ENCODE data around the gene CDKAL1.

The CDKAL1 gene

DNA sequence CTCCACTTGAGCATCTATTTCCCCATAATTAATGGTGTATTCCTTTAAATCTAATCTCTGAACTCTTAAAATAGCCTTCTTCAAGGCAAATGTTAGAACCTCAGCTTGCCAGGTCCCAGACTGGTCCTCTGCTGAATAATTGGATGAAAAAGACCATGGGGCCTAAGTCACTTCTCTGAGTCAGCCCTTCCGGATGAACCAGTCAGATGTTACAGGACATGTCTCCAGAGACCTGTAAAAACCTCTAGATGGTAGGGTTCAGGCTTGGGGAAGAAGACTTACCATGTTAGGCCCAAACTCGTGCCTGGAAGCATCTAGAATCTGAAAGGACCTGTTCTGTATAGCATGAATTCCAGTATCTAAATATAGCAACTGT lies 97.3 kb downstream of the CDKAL1 start:
- H3K27me3 ChIP-seq, result no peaks in the 10 kb centered on the region
- H3K36me3 ChIP-seq, result no peaks in the 10 kb centered on the region
- no peak overlapping the region for H3K4me3 ChIP-seq
- no peak for DNase-seq
- no peak overlapping the region for H3K27ac ChIP-seq
- intact Hi-C loops (cut with DNase I; ENCODE audit: low total_unique reads), result no loop called here
- H3K9me3 ChIP-seq, result no peaks in the 10 kb centered on the region
- peaks cover 0 to 14% (median 3%) of the 10 kb centered on the region in 4 donors for H3K4me1 ChIP-seq
- TF ChIP-seq, protein P1, sequence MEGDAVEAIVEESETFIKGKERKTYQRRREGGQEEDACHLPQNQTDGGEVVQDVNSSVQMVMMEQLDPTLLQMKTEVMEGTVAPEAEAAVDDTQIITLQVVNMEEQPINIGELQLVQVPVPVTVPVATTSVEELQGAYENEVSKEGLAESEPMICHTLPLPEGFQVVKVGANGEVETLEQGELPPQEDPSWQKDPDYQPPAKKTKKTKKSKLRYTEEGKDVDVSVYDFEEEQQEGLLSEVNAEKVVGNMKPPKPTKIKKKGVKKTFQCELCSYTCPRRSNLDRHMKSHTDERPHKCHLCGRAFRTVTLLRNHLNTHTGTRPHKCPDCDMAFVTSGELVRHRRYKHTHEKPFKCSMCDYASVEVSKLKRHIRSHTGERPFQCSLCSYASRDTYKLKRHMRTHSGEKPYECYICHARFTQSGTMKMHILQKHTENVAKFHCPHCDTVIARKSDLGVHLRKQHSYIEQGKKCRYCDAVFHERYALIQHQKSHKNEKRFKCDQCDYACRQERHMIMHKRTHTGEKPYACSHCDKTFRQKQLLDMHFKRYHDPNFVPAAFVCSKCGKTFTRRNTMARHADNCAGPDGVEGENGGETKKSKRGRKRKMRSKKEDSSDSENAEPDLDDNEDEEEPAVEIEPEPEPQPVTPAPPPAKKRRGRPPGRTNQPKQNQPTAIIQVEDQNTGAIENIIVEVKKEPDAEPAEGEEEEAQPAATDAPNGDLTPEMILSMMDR (IDR thresholded peaks at IDR 0.05), result no peak

DNA sequence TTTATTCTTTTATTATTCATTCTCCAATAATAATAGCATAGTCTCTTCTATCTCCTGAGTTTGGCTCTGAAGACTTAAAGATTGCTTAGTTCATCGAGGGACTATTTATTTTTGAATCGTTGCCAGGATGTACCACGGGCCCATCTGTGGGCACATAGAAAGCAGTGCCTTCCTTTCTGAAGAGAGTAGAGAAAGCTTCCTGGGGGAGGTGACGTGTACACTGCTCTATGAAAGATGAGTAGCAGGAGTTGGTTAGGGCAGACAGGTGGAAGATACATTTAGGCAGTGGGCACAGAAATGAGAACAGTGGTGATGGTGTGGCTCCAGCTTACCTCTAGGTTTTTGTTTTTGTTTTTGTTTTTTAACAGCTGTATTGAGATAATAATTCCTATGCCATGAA lies 98.4 kb downstream of the CDKAL1 start:
- Histone ChIP-seq H3K9me3 (no peaks in the 10 kb centered on the region), H3K27ac (no peak overlapping the region), H3K4me3 (no peak overlapping the region), H3K36me3 (no peaks in the 10 kb centered on the region), H3K4me1 (peaks cover 0 to 14% (median 3%) of the 10 kb centered on the region in 4 donors), H3K27me3 (no peaks in the 10 kb centered on the region)
- TF ChIP-seq, protein P1 (IDR thresholded peaks at IDR 0.05), result no peak
- intact Hi-C loops (cut with DNase I; ENCODE audit: low total_unique reads), result no loop called here
- DNase-seq, result no peak

DNA sequence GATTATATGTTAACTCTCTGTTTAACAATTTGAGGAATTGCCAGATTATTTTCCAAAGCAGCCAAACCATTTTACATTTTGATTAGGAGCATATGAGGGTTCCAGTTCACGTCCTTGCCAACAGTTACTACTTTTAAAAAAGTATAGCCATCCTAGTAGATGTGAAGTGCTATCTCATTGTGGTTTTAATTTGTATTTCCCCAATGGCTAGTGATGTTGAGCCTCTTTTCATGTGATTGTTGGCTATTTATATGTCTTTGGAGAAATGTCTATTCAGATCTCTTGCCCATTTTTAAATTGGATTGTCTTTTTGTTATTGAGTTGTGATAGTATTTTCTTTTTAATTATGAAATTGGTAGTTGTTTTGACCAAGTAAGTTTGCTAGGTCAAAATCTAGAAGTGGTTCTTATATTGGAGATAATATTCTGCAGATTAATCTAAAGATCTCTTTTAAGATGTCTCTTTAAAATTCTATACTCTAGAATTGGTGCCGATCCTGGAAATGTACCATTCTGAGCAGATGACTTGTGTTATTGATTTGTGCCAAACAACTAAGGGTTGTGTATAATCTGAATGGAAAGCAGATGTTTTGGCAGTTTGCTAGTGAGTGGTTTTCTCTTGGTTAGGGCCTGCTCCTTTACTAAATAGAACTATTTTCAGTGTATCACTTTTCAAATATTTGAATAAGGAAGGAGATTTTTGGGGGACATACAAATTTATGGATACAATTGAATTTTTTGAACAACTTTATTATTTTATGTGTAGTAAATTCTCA lies 99.5 kb downstream of the CDKAL1 start:
- no peak for DNase-seq
- Histone ChIP-seq H3K36me3 (no peaks in the 10 kb centered on the region), H3K9me3 (no peaks in the 10 kb centered on the region), H3K27ac (no peak overlapping the region), H3K27me3 (no peaks in the 10 kb centered on the region), H3K4me3 (no peak overlapping the region), H3K4me1 (peaks cover 0 to 14% (median 3%) of the 10 kb centered on the region in 4 donors)
- intact Hi-C loops (cut with DNase I; ENCODE audit: low total_unique reads), result no loop called here
- TF ChIP-seq, protein P1 (IDR thresholded peaks at IDR 0.05), result no peak

DNA sequence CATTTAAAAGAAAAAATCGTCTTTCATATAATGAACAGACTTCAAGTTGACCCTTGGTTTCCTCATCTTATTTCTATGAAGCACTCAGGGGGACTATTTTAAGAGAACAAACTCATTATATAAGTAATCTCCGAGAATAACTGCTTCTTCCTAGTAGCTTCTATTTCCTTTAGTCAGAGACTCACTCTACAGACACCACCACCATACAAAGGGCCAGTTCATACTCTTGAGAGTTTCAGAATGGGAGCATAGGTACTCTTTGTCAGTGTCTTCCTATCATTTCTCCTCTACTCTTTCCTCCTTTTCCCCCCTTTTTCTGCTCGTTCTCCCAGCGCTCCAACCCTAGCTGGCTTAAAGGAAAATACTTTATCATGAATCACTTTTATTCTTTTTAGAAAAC lies 104.9 kb downstream of the CDKAL1 start:
- DNase-seq, result no peak
- no peak overlapping the region for H3K4me3 ChIP-seq
- TF ChIP-seq, protein P1 (IDR thresholded peaks at IDR 0.05), result no peak
- intact Hi-C loops (cut with DNase I; ENCODE audit: low total_unique reads), result no loop called here
- no peaks in the 10 kb centered on the region for H3K36me3 ChIP-seq
- H3K27ac ChIP-seq, result no peak overlapping the region
- no peaks in the 10 kb centered on the region for H3K9me3 ChIP-seq
- H3K4me1 ChIP-seq, result no peaks in the 10 kb centered on the region
- H3K27me3 ChIP-seq, result no peaks in the 10 kb centered on the region

DNA sequence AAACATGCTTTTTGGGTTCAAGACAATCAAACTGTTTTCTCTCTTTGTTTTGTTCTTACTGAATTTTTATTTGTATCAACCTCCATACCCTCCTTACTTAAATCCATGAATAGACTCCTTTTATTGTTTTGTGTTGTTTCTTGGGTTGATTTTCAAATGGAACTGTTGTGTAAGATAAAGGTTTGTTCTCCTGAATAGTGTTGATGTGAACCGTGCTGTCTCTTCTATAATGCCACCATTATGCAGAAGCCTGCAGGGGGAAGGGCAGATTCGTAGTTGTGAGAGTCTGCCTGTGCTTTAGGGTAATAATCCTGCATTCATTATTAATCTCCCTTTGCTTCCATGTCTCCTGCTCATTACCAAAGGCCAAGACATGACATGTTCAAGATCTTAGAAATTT lies 105.9 kb downstream of the CDKAL1 start:
- Histone ChIP-seq H3K4me3 (no peak overlapping the region), H3K4me1 (no peaks in the 10 kb centered on the region), H3K9me3 (no peaks in the 10 kb centered on the region), H3K36me3 (no peaks in the 10 kb centered on the region), H3K27ac (no peak overlapping the region), H3K27me3 (no peaks in the 10 kb centered on the region)
- no peak for DNase-seq
- intact Hi-C loops (cut with DNase I; ENCODE audit: low total_unique reads), result no loop called here
- TF ChIP-seq, protein P1 (IDR thresholded peaks at IDR 0.05), result no peak

Measured in tibial artery (tissue), 4 donors.